Measurements from ENCODE around the gene STAT5B. TPM values are rescaled to one million over a fixed set of nuclear protein-coding genes. Genes with fewer than 3 reads are reported as not detected.

Gene STAT5B
- total RNA-seq, 1 experiment from 2014 or later = 7.1 TPM

DNA sequence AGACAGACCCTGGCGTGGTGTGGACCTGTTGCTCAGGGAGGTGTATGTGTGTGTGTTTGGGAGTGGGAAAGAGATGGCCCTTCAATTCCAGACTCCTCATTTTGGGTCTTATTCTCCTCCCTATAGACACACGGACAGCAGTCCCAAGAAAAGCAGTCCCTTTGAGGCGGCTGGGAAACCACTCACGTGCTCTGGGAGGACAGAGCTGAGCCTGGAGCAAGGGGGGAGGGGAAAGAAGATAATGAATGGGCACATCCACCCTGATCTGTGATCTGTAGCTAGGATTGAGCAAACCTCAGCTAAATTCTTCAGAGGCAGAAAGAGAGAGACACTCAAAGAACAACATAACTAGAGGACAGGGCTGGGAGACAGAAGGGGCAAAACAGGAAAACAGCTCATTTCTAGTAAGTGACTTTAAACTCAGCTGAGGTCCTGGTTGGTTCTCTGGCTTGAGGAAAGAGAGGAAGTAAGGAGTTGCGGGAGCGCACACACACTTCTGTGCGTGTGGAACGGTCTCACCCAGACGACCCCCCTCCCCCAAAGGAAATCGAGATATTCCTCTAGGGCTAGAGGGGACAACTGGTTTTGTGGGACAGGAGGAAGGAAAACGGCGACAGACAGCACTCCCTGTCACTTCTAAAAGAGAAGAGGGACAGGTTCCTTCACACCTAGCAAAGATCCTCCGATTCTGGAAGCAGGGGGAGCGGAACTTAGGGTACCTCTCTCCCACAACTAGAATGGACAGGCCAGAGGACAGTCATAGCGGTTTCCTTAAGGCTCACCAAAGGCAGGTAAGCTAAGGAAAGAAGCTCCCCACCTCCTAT is 122.1 kb downstream of the STAT5B start (continued):
- TF ChIP-seq, protein P1, sequence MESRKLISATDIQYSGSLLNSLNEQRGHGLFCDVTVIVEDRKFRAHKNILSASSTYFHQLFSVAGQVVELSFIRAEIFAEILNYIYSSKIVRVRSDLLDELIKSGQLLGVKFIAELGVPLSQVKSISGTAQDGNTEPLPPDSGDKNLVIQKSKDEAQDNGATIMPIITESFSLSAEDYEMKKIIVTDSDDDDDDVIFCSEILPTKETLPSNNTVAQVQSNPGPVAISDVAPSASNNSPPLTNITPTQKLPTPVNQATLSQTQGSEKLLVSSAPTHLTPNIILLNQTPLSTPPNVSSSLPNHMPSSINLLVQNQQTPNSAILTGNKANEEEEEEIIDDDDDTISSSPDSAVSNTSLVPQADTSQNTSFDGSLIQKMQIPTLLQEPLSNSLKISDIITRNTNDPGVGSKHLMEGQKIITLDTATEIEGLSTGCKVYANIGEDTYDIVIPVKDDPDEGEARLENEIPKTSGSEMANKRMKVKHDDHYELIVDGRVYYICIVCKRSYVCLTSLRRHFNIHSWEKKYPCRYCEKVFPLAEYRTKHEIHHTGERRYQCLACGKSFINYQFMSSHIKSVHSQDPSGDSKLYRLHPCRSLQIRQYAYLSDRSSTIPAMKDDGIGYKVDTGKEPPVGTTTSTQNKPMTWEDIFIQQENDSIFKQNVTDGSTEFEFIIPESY (IDR thresholded peaks at IDR 0.05; ENCODE audit: extremely low read depth, insufficient replicate concordance, low read length) = no peak
- TF ChIP-seq SIN3A (IDR thresholded peaks at IDR 0.05; ENCODE audit: low read depth) (no peak; the same call in 1 of the 2 replicates), ELF1 (IDR thresholded peaks at IDR 0.05; ENCODE audit: borderline replicate concordance, low read depth) (no peak), SRF (IDR thresholded peaks at IDR 0.05; ENCODE audit: low read depth) (no peak), FOSL1 (IDR thresholded peaks at IDR 0.05; ENCODE audit: low read depth) (no peak), JUND (IDR thresholded peaks at IDR 0.05) (no peak)

Other genes with a start within 250 kb of the STAT5B start
- 2.3 TPM for gene C17orf113, start 225.8 kb downstream of the STAT5B start, total RNA-seq (2021; ENCODE audit: unreplicated experiment)
- 1.1 TPM for gene ZNF385C, start 177.9 kb downstream of the STAT5B start, total RNA-seq (2021; ENCODE audit: unreplicated experiment)
- gene DHX58, start 163.7 kb downstream of the STAT5B start, total RNA-seq (2021; ENCODE audit: unreplicated experiment) = 1.2 TPM
- gene KAT2A, start 155.0 kb downstream of the STAT5B start, total RNA-seq (2021; ENCODE audit: unreplicated experiment) = 41.2 TPM
- not detected for gene HSPB9, start 153.6 kb downstream of the STAT5B start, total RNA-seq (2021; ENCODE audit: unreplicated experiment)
- gene RAB5C, start 121.4 kb downstream of the STAT5B start, total RNA-seq (2021; ENCODE audit: unreplicated experiment) = 115 TPM
- not detected for gene KCNH4, start 95.2 kb downstream of the STAT5B start, total RNA-seq (2021; ENCODE audit: unreplicated experiment)
- gene HCRT, start 90.9 kb downstream of the STAT5B start, total RNA-seq (2021; ENCODE audit: unreplicated experiment) = not detected
- gene GHDC, start 81.9 kb downstream of the STAT5B start, total RNA-seq (2021; ENCODE audit: unreplicated experiment) = 13.2 TPM
- gene STAT5A, start 12.1 kb upstream of the STAT5B start, total RNA-seq (2021; ENCODE audit: unreplicated experiment) = 0.91 TPM
- 61.0 TPM for gene STAT3, start 112.1 kb upstream of the STAT5B start, total RNA-seq (2021; ENCODE audit: unreplicated experiment)
- gene CAVIN1, start 146.9 kb upstream of the STAT5B start, total RNA-seq (2021; ENCODE audit: unreplicated experiment) = 79.7 TPM
- gene ATP6V0A1, start 182.5 kb upstream of the STAT5B start, total RNA-seq (2021; ENCODE audit: unreplicated experiment) = 65.2 TPM

Data from HCT116 (cell line).